ENCODE data around the gene CENPO.
"Not testable (repeated sequence)": the region's sequence is repeated elsewhere in the genome, so short reads cannot be mapped to it uniquely, and the experiment has no call there.

The CENPO gene

GRCh38 chr2:24825883-24826772 is 32.9 kb downstream of the CENPO start:
- no peak for ATAC-seq
- Mint-ChIP-seq H3K4me1 (peaks cover 22% of the 10 kb centered on the region), H3K36me3 (peaks cover 47% of the 10 kb centered on the region), H3K27me3 (no peaks in the 10 kb centered on the region), H3K9me3 (no peaks in the 10 kb centered on the region), H3K4me3 (no peak overlapping the region), H3K27ac (peak overlapping the region; percentile 52)

DNA sequence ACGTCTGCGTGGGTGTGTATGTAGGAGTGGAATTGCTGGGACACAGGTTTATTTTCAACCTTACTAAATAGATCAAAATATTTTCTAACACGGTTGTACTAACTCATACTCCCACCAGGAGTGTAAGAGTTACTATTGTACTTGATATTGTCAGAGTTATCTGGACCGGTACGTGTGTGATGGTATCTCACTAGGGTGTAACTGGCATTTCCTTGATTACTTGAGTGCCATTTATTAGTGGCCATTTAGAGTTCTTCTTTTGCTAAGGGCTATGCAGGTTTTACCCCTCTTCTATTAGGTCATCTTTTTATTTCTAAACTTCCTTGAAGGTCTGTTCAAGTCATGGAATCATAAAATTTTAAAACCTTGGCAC is 33.5 kb downstream of the CENPO start:
- H3K9me3 Mint-ChIP-seq: no peaks in the 10 kb centered on the region
- peaks cover 22% of the 10 kb centered on the region for H3K4me1 Mint-ChIP-seq
- no peak overlapping the region for H3K4me3 Mint-ChIP-seq
- no peak overlapping the region for H3K27ac Mint-ChIP-seq
- peaks cover 46% of the 10 kb centered on the region for H3K36me3 Mint-ChIP-seq
- no peak for ATAC-seq
- no peaks in the 10 kb centered on the region for H3K27me3 Mint-ChIP-seq

GRCh38 chr2:24827321-24828237 is 34.4 kb downstream of the CENPO start:
- H3K27ac Mint-ChIP-seq: no peak overlapping the region
- ATAC-seq: peak; percentile 87
- peaks cover 22% of the 10 kb centered on the region for H3K4me1 Mint-ChIP-seq
- H3K4me3 Mint-ChIP-seq: no peak overlapping the region
- H3K27me3 Mint-ChIP-seq: no peaks in the 10 kb centered on the region
- peaks cover 41% of the 10 kb centered on the region for H3K36me3 Mint-ChIP-seq
- H3K9me3 Mint-ChIP-seq: no peaks in the 10 kb centered on the region

DNA sequence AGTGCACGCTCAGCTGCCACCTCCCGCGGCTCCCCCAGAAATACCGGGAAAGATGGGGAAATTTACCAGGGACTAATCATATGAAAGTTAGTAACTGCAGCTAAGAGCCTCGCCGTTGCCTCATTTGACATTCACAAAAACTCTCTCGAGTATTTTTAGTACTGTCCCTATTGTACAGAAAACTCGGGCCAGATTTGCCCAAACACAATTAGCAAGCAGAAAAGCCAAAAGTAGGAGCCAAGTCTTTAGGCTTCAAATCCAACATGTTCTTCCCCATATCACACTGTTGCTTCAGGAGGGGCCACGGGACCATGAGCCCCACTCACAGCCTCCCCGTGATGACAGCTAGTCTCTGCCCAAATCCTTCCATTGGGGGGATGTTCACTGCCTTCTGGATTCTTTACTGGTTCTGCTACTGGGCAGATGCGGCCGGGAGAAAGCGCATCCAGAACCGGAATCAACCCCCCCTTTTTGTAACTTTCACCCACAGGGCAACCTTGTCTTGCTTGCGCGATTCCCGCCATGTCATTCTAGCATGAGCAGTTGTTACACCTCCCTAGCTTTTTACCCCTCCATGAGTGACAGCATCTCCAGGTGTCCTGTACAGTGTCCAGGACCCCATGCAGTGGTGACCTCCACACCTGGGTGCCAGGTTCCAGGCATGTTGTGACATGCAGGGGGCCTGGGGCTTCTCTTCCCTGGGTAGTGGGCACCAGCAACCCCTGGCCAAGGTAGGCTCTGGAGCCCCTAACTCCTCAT is 35.2 kb downstream of the CENPO start:
- ATAC-seq: no peak
- Mint-ChIP-seq H3K4me3 (no peak overlapping the region), H3K9me3 (no peaks in the 10 kb centered on the region), H3K36me3 (peaks cover 41% of the 10 kb centered on the region), H3K27ac (no peak overlapping the region), H3K4me1 (peaks cover 22% of the 10 kb centered on the region), H3K27me3 (no peaks in the 10 kb centered on the region)

GRCh38 chr2:24830351-24830750 is 37.1 kb downstream of the CENPO start:
- H3K9me3 Mint-ChIP-seq: no peaks in the 10 kb centered on the region
- H3K36me3 Mint-ChIP-seq: peaks cover 56% of the 10 kb centered on the region
- no peaks in the 10 kb centered on the region for H3K27me3 Mint-ChIP-seq
- no peak overlapping the region for H3K4me3 Mint-ChIP-seq
- no peak for ATAC-seq
- peaks cover 20% of the 10 kb centered on the region for H3K4me1 Mint-ChIP-seq
- no peak overlapping the region for H3K27ac Mint-ChIP-seq

GRCh38 chr2:24830786-24831185 is 37.6 kb downstream of the CENPO start:
- H3K27me3 Mint-ChIP-seq: no peaks in the 10 kb centered on the region
- H3K4me3 Mint-ChIP-seq: no peak overlapping the region
- no peak overlapping the region for H3K27ac Mint-ChIP-seq
- no peaks in the 10 kb centered on the region for H3K9me3 Mint-ChIP-seq
- no peak for ATAC-seq
- H3K36me3 Mint-ChIP-seq: peaks cover 54% of the 10 kb centered on the region
- peaks cover 16% of the 10 kb centered on the region for H3K4me1 Mint-ChIP-seq

DNA sequence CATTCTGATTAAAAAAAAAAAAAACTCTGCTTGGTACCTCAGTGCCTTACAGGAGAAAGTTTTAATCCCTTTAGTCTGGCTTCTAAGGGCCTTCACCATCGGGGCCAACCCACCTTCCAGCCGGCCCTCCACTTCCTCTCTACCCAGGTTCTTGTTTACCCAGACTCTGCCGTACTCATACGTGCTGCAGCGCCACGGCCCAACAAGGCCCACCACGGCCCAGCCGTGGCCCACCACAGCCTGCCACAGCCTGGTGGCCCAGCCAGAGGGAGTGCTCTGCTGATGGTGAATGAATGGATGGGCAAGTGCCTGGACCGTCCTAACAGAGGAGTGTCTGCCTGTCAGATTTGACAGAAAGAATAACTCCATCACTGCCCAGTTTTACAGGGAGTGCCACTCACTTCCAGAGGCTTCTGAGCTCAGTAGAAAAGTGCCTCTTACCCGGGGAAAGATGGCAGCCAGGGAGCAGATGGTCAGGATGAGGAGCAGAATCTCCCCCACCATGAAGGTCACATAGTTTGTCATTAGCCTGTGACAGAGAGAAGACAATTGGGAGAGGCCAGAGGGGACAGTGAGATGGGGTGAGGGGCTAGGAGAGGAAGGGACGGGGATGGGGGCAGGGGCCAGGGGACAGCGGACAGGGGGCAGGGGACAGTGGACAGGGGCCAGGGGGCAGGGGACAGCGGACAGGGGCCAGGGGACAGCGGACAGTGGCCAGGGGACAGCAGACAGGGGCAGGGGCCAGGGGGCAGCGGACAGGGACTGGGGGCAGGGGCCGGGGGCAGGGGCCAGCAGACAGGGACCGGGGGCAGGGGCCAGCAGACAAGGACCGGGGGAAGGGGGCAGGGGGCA is 38.2 kb downstream of the CENPO start:
- ATAC-seq: no peak
- Mint-ChIP-seq H3K4me3 (peak overlapping the region; percentile 18), H3K27me3 (no peaks in the 10 kb centered on the region), H3K9me3 (no peaks in the 10 kb centered on the region), H3K36me3 (peaks cover 54% of the 10 kb centered on the region), H3K4me1 (peaks cover 9% of the 10 kb centered on the region), H3K27ac (no peak overlapping the region)

GRCh38 chr2:24832073-24832461 is 38.8 kb downstream of the CENPO start:
- Mint-ChIP-seq H3K9me3 (no peaks in the 10 kb centered on the region), H3K27me3 (no peaks in the 10 kb centered on the region), H3K27ac (no peak overlapping the region), H3K36me3 (peaks cover 57% of the 10 kb centered on the region), H3K4me3 (no peak overlapping the region), H3K4me1 (peaks cover 8% of the 10 kb centered on the region)
- no peak for ATAC-seq

GRCh38 chr2:24832521-24832920 is 39.3 kb downstream of the CENPO start:
- ATAC-seq: no peak
- peaks cover 6% of the 10 kb centered on the region for H3K4me1 Mint-ChIP-seq
- H3K27ac Mint-ChIP-seq: no peak overlapping the region
- peaks cover 61% of the 10 kb centered on the region for H3K36me3 Mint-ChIP-seq
- no peaks in the 10 kb centered on the region for H3K9me3 Mint-ChIP-seq
- no peaks in the 10 kb centered on the region for H3K27me3 Mint-ChIP-seq
- no peak overlapping the region for H3K4me3 Mint-ChIP-seq

DNA sequence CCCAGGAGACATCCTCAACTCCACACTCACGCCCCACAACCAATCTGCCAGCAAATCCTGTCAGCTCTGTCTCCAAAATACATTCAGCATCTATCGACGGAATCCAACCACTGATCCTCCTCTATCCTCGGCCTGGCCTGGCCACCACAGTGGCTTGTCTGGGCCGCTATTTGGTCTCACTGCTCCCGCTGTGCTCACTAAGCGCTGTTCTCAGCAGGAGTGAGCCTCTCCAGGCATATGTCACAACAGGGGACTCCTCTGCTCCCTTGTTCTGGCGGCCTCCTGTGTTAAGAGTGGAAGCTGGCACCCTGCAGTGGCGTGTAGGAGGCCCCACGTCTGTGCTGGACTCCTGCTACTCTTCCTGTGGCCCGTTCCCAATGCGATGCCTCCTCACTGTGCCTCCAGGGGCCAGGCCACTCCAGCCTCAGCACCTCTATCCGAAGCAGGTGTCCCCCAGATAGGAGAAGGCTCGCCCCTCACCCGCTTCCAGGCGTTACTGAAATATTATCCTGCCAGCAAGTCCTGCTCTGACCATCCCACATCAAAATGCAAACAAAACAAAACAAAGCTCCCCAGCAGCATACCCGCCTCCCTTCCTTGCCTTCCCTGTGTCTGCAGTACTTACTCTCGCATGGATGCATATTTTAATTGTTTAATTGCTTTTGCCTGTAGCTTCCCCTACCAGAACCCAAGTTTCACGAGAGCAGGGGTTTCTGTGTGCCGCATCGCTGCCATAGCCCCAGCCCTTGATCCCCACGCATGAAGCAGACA is 39.9 kb downstream of the CENPO start:
- no peak overlapping the region for H3K27ac Mint-ChIP-seq
- H3K9me3 Mint-ChIP-seq: no peaks in the 10 kb centered on the region
- peaks cover 64% of the 10 kb centered on the region for H3K36me3 Mint-ChIP-seq
- no peak overlapping the region for H3K4me3 Mint-ChIP-seq
- H3K27me3 Mint-ChIP-seq: no peaks in the 10 kb centered on the region
- H3K4me1 Mint-ChIP-seq: no peaks in the 10 kb centered on the region
- no peak for ATAC-seq

DNA sequence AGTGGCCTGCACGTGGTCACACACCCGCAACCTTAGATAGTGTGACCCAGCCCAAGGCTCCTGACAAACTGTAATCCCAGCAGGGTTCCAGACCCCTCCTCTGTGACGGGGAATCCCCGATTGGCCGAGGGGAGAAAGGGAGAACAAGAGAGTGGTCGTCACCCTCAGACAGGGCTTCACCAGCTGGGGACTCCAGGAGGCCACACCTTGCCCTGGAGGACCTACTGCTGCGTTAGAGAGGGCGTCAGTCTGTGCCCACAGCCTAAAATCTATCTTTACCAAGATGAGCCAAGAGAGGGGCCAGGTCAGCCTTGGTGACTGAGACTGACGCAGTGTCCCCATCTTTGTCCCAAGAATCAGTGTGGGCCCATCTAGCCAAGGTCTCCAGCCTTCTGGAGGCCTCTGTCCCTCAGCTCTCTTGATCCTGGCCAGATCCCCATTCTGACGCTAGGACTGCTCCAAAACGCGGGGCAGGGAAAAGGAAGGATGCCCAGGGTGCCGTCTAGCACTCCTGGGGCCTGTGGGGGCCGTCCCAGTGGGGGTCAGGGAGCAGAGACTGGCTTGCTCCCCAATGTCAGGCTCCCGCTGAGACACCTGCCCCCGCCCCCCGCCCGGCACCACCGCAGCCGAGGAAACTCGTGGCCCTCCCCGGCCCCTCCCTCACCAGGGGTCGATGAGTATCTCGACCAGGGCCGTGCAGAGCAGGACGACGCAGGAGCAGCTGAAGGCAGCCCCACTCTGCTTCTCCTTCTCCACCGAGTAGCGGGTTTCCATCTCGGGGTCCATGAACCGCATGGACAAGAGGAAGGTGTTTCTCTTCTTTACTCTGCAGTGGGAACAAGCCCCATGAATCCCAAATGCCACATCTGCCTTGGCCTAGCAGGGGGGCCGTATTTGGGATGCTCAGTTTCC is 40.9 kb downstream of the CENPO start:
- no peaks in the 10 kb centered on the region for H3K9me3 Mint-ChIP-seq
- no peak overlapping the region for H3K27ac Mint-ChIP-seq
- H3K4me3 Mint-ChIP-seq: no peak overlapping the region
- H3K27me3 Mint-ChIP-seq: no peaks in the 10 kb centered on the region
- H3K4me1 Mint-ChIP-seq: no peaks in the 10 kb centered on the region
- no peak for ATAC-seq
- peaks cover 63% of the 10 kb centered on the region for H3K36me3 Mint-ChIP-seq

GRCh38 chr2:24834733-24835395 is 41.6 kb downstream of the CENPO start:
- H3K9me3 Mint-ChIP-seq: no peaks in the 10 kb centered on the region
- no peaks in the 10 kb centered on the region for H3K4me1 Mint-ChIP-seq
- peaks cover 71% of the 10 kb centered on the region for H3K36me3 Mint-ChIP-seq
- ATAC-seq: no peak
- H3K4me3 Mint-ChIP-seq: no peak overlapping the region
- H3K27ac Mint-ChIP-seq: no peak overlapping the region
- H3K27me3 Mint-ChIP-seq: no peaks in the 10 kb centered on the region

DNA sequence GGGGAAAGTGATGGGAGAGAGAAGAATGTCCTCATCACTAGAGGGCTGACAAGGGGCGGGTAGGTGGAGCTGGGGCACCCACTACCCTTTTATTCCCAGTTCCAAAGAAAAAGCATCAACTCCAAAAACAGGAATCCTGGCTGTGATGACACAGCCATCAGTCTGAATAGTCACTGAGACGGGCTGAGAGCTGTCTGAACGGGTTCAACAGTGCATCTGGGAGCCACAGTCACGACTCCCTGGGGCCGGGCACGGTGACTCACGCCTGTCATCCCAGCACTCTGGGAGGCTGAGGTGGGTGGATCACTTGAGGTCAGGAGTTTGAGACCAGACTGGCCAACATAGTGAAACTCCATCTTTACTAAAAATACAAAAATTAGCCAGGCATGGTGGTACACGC is 42.2 kb downstream of the CENPO start:
- H3K9me3 Mint-ChIP-seq, ATAC-seq, H3K27me3 Mint-ChIP-seq, H3K27ac Mint-ChIP-seq, H3K4me1 Mint-ChIP-seq, H3K4me3 Mint-ChIP-seq: not testable (repeated sequence)
- H3K36me3 Mint-ChIP-seq: peaks cover 75% of the 10 kb centered on the region

Data from stimulated activated memory B cell treated with anti-CD40 and anti-IgM and Interleukin-4, amounts not matched to agents 10 μg/mL and 1 μg/mL and 100 μg/mL, for 72 hours (primary cell).